Parathyroid adenoma (tissue), 2 donors: ENCODE measurements around the gene MBIP.

Source experiments
- H2AFZ ChIP-seq: fragments of 300-600 bp; sonication (generic); one replicate; pipeline ENCODE4 v1.7.0; 2017; ENCODE audit warnings: antibody characterized with exemption, mild to moderate bottlenecking
- H3K27ac ChIP-seq: fragments of 300-600 bp; sonication (generic); one replicate; pipeline ENCODE4 v1.7.0; 2017
- H3K27me3 ChIP-seq: fragments of 300-600 bp; sonication (generic); one replicate; pipeline ENCODE4 v1.7.0; 2017; ENCODE audit warnings: low read length; ENCODE audit not compliant: control insufficient read depth, insufficient read depth
- H3K36me3 ChIP-seq: fragments of 300-600 bp; sonication (generic); one replicate; pipeline ENCODE4 v1.7.0; 2017; ENCODE audit warnings: low read length; ENCODE audit not compliant: control insufficient read depth, insufficient read depth
- H3K4me1 ChIP-seq: fragments of 300-600 bp; sonication (generic); one replicate; pipeline ENCODE4 v1.7.0; 2017; ENCODE audit warnings: control low read depth
- H3K4me2 ChIP-seq: fragments of 300-600 bp; sonication (generic); one replicate; pipeline ENCODE4 v1.7.0; 2017; ENCODE audit warnings: low read length
- H3K4me3 ChIP-seq: fragments of 300-600 bp; sonication (generic); one replicate; pipeline ENCODE4 v1.7.0; 2017; ENCODE audit warnings: low read depth, low read length
- H3K79me2 ChIP-seq: fragments of 300-600 bp; sonication (generic); one replicate; pipeline ENCODE4 v1.7.0; 2017; ENCODE audit warnings: control low read depth
- H3K9ac ChIP-seq: fragments of 300-600 bp; sonication (generic); one replicate; pipeline ENCODE4 v1.7.0; 2017; ENCODE audit warnings: mild to moderate bottlenecking
- H3K9me3 ChIP-seq: fragments of 300-600 bp; sonication (generic); one replicate; pipeline ENCODE4 v1.7.0; 2017; ENCODE audit warnings: low read length; ENCODE audit not compliant: control insufficient read depth
- TF ChIP-seq, protein P1 (sequence below): fragments of 300-600 bp; sonication (generic); IDR thresholded peaks from one replicate; pipeline ENCODE4 v1.7.0; 2017; ENCODE audit warnings: antibody characterized with exemption, mild to moderate bottlenecking
- donor health status: primary hyperparathyroidism.

Gene MBIP

DNA sequence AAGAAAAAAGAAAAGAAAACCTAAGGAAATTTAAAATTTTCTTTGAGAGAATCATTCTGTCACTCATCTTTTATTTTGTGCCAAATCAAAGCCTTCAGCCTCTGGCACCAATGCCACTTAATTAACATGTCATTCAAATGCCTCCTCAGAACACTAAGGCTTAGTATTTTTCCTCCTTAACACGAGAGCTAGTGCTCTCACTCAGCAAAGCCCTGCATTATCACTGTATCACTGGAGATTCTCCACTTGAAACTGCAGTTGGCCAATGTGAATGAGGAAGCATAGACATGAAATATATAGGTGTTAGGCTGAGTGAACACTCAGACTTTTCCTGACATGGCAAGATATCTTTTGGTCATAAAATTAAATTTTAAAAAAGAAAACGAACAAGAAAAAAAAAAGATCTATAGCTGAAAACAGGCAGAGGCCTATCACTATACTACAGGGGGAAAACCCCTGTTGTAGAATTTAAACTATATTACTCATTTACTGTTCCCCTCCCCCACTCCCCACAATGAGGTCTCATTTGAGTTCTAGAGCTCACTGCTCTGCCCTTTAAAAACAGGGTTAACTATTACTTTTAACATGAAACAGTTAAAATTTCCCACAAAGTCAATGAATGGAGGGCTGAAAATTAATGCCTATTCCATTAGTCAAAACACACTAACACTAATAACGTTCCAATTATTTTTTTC is 5.1 kb downstream of the MBIP start:
- Histone ChIP-seq H3K9me3 (no peaks in the 10 kb centered on the region), H2AFZ (no peak overlapping the region), H3K79me2 (no peaks in the 10 kb centered on the region), H3K4me3 (no peak overlapping the region), H3K4me2 (no peak overlapping the region), H3K27ac (no peak overlapping the region), H3K9ac (no peak overlapping the region), H3K27me3 (no peaks in the 10 kb centered on the region), H3K36me3 (no peaks in the 10 kb centered on the region), H3K4me1 (no peaks in the 10 kb centered on the region)
- TF ChIP-seq, protein P1, sequence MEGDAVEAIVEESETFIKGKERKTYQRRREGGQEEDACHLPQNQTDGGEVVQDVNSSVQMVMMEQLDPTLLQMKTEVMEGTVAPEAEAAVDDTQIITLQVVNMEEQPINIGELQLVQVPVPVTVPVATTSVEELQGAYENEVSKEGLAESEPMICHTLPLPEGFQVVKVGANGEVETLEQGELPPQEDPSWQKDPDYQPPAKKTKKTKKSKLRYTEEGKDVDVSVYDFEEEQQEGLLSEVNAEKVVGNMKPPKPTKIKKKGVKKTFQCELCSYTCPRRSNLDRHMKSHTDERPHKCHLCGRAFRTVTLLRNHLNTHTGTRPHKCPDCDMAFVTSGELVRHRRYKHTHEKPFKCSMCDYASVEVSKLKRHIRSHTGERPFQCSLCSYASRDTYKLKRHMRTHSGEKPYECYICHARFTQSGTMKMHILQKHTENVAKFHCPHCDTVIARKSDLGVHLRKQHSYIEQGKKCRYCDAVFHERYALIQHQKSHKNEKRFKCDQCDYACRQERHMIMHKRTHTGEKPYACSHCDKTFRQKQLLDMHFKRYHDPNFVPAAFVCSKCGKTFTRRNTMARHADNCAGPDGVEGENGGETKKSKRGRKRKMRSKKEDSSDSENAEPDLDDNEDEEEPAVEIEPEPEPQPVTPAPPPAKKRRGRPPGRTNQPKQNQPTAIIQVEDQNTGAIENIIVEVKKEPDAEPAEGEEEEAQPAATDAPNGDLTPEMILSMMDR: no peak

DNA sequence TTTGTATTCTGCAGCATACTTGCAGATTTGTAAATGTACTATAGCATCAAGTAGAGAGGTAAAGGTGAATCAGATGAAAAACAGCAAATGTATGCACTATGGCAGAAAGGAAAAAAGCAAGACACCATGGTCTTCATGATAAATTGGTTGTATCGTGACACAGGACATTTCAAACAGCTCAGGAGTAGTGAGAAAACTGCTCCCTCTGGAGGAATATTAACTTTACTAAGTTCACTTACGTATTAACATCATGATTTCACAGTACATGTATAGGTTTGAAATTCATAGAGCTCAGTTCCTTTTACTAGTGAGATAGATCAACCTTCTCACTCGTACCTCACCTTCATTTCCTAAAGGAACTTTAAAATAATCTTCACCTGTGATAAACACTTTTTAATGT is 6.5 kb downstream of the MBIP start:
- no peak overlapping the region for H2AFZ ChIP-seq
- H3K27ac ChIP-seq: no peak overlapping the region
- no peaks in the 10 kb centered on the region for H3K27me3 ChIP-seq
- H3K9ac ChIP-seq: no peak overlapping the region
- H3K4me3 ChIP-seq: no peak overlapping the region
- no peak overlapping the region for H3K4me2 ChIP-seq
- no peaks in the 10 kb centered on the region for H3K36me3 ChIP-seq
- H3K4me1 ChIP-seq: no peaks in the 10 kb centered on the region
- TF ChIP-seq, protein P1: no peak
- no peaks in the 10 kb centered on the region for H3K79me2 ChIP-seq
- H3K9me3 ChIP-seq: no peaks in the 10 kb centered on the region

DNA sequence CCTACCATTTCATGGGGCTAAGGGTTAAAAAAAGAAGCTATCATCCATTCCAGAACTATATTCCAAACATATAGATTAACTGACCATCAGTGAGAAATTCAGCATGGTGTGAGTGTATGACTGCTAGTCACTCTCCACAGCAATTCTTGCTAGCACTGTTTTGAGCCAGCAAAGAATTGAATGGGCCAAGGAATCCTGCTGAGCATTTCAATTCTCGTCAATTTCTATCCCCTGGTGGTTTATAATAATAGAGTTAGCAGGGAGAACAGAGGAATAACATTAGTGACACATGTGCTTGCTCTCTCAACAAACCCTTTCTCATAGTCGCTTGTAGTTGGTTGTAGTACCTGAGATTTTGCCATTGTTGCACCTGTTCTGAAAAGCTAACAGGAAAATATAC is 7.2 kb downstream of the MBIP start:
- Histone ChIP-seq H3K9ac (no peak overlapping the region), H3K36me3 (no peaks in the 10 kb centered on the region)
- TF ChIP-seq, protein P1: no peak

DNA sequence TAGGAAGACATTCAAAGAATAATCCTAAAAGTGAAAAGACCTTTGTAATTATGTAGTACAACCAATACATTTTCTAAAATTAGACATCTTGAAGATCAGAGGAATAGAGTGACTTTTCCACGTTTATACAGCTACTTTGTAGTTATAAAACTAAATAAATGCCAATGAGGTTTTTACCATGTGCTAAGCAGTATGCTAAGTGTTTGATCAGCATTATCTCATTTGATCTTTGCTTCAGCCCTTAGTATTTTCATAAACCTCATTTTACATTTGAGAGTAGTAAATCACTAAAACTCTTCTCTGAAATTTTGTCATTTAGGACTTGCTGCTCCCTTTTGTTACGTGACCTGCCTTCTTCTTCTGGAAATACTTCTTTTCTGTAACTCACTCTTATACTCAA is 13.6 kb downstream of the MBIP start:
- H3K36me3 ChIP-seq: no peaks in the 10 kb centered on the region
- no peak overlapping the region for H3K9ac ChIP-seq
- H3K4me1 ChIP-seq: no peaks in the 10 kb centered on the region

More for the DNA sequence above, 7.2 kb downstream of the MBIP start:
- no peak overlapping the region for H2AFZ ChIP-seq
- H3K79me2 ChIP-seq: no peaks in the 10 kb centered on the region
- no peaks in the 10 kb centered on the region for H3K9me3 ChIP-seq
- H3K4me3 ChIP-seq: no peak overlapping the region
- no peaks in the 10 kb centered on the region for H3K27me3 ChIP-seq
- no peaks in the 10 kb centered on the region for H3K4me1 ChIP-seq
- H3K4me2 ChIP-seq: no peak overlapping the region
- H3K27ac ChIP-seq: no peak overlapping the region

More for the DNA sequence above, 13.6 kb downstream of the MBIP start:
- Histone ChIP-seq H2AFZ (no peak overlapping the region), H3K27ac (no peak overlapping the region), H3K9me3 (no peaks in the 10 kb centered on the region), H3K4me3 (no peak overlapping the region), H3K4me2 (no peak overlapping the region), H3K27me3 (no peaks in the 10 kb centered on the region), H3K79me2 (no peaks in the 10 kb centered on the region)
- TF ChIP-seq, protein P1: no peak
